Natural killer cell (primary cell): Measurements from ENCODE around the gene GATB. TPM values are rescaled to one million over a fixed set of nuclear protein-coding genes. Genes with fewer than 3 reads are reported as not detected.

ENCODE experiments used
- ATAC-seq, 3 donors: fragments of 150-1000 bp in 2 of 3; fragments of 200-7000 bp in 1 of 3; cut with Tn5 transposase; 1 replicate in 1 of 3; 2 replicates in 2 of 3; pipeline ENCODE4 v1.10.0; 2021; ENCODE audit warnings: mild to moderate bottlenecking in 2 of 3, moderate library complexity in 2 of 3
- DNase-seq, 2 donors: peaks; one replicate each; pipeline versions ENCODE4 v3.0.0 to v3.0.0-alpha.2; 2013 to 2021; ENCODE audit warnings: mixed read lengths in 1 of 2
- H3K27ac ChIP-seq: one replicate; pipeline ENCODE4 v1.5.1; 2013; ENCODE audit warnings: mild to moderate bottlenecking, low read length
- H3K27me3 ChIP-seq: one replicate; pipeline ENCODE4 v1.6.1; 2013; ENCODE audit warnings: low read length; ENCODE audit not compliant: control insufficient read depth, insufficient read depth
- H3K36me3 ChIP-seq: one replicate; pipeline ENCODE4 v1.6.1; 2013; ENCODE audit warnings: low read length; ENCODE audit not compliant: control insufficient read depth, insufficient read depth
- H3K4me1 ChIP-seq: one replicate; pipeline ENCODE4 v1.6.1; 2013; ENCODE audit warnings: low read length; ENCODE audit not compliant: control insufficient read depth, insufficient read depth
- H3K4me3 ChIP-seq: one replicate; pipeline ENCODE4 v1.5.1; 2013; ENCODE audit warnings: low read length
- H3K9me3 ChIP-seq: one replicate; pipeline ENCODE4 v1.6.1; 2013; ENCODE audit warnings: low read length; ENCODE audit not compliant: control insufficient read depth, insufficient read depth
- H3K27ac Mint-ChIP-seq, 2 donors: one replicate each; pipeline ENCODE4 v1.8.0; 2022; ENCODE audit warnings: mild to moderate bottlenecking in 2 of 2, mixed read lengths in 2 of 2, moderate library complexity in 1 of 2
- H3K27me3 Mint-ChIP-seq, 2 donors: one replicate each; pipeline ENCODE4 v1.8.0; 2022; ENCODE audit warnings: low read depth in 2 of 2, mixed read lengths in 2 of 2
- H3K36me3 Mint-ChIP-seq: one replicate; pipeline ENCODE4 v1.8.0; 2022; ENCODE audit warnings: mixed read lengths
- H3K4me1 Mint-ChIP-seq, 2 donors: one replicate each; pipeline ENCODE4 v1.8.0; 2022; ENCODE audit warnings: mixed read lengths in 2 of 2
- H3K4me3 Mint-ChIP-seq: one replicate; pipeline ENCODE4 v1.8.0; 2022; ENCODE audit warnings: mild to moderate bottlenecking, moderate library complexity, mixed read lengths
- H3K9me3 Mint-ChIP-seq, 2 donors: one replicate each; pipeline ENCODE4 v1.8.0; 2022; ENCODE audit warnings: mixed read lengths in 2 of 2
- WGBS: methylation state at CpG from one replicate; pipeline ENCODE4 v1.1.7; 2013; ENCODE audit warnings: missing lambda C conversion rate; ENCODE audit not compliant: insufficient coverage; 5-methylcytosine and 5-hydroxymethylcytosine counted together
- intact Hi-C: fragments of 100-400 bp; cut with micrococcal nuclease; formaldehyde crosslinking; loops from one replicate; pipeline ENCODE4 v1.14.2; 2022
- total RNA-seq, 4 donors: library from RNA; stranded (reverse); fragments of 120-200 nt in 1 of 4; gene quantifications; one replicate each; pipeline versions ENCODE4 v1.2.3 to v1.2.4, GENCODE V29; 2013 to 2022
- TF ChIP-seq, protein P1 (sequence below): fragments of 200-600 bp; IDR thresholded peaks from one replicate; pipeline ENCODE4 v1.8.0; 2022; ENCODE audit warnings: antibody characterized with exemption

Gene GATB
- total RNA-seq, 3 donors from 2014 or later (not counting 1 experiment from before 2014, with no cell fraction given): 5.6 to 7.2 (median 6.3) TPM

DNA sequence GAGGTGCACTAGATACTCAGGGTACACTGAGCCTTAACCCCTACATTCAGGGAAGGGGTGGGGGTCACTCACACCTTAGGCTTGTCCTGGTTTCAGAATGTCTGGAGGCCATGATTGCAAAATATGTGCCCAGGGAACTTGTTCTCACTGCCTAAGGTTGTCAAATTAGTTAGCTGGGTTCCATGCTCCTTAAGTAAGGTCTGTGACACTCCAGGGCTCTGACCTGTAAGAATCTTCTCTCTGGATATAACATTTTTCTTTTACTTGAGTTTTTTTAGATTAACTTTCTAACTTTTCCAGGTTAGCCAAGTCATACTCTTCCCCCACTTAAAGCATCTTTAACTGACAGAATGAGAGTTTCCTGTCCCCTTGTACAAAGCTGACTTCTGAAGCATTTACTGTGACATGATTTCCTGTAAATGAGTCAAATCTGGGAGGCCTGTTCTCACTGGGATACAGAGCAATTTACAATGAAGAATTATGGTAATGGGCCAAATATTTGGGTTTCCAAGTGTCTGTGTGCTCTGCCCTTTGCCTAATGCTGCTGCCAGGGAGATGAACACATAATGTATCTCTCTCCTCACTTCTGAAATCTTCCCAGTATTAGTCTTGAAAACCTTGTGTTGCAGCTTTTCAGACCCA, 101.7 kb downstream of the GATB start:
- Histone ChIP-seq H3K27ac (no peak overlapping the region), H3K9me3 (no peaks in the 10 kb centered on the region)

DNA sequence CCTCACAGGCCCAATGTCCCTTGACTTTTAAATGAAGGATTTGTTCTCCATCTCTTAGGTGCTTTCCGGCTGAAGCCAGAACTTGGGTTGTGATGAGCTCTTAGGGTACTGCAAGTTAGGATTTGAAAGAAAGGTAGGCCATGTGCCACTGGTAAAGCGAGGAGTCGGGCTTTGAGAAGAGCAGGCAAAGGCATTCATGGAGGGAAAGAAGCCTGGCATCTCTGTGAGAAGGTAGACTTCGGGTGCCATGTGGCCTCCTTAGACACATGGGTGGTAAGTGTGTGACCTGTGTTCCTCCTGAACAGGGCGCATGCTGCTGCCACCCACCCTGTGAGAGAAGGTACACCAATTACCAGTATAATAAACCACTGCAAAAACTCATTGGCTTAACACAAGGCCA, 102.9 kb downstream of the GATB start:
- H3K4me1 Mint-ChIP-seq: no peaks in the 10 kb centered on the region
- TF ChIP-seq, protein P1, sequence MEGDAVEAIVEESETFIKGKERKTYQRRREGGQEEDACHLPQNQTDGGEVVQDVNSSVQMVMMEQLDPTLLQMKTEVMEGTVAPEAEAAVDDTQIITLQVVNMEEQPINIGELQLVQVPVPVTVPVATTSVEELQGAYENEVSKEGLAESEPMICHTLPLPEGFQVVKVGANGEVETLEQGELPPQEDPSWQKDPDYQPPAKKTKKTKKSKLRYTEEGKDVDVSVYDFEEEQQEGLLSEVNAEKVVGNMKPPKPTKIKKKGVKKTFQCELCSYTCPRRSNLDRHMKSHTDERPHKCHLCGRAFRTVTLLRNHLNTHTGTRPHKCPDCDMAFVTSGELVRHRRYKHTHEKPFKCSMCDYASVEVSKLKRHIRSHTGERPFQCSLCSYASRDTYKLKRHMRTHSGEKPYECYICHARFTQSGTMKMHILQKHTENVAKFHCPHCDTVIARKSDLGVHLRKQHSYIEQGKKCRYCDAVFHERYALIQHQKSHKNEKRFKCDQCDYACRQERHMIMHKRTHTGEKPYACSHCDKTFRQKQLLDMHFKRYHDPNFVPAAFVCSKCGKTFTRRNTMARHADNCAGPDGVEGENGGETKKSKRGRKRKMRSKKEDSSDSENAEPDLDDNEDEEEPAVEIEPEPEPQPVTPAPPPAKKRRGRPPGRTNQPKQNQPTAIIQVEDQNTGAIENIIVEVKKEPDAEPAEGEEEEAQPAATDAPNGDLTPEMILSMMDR: no peak
- WGBS: 88% methylated on average over 4 of the region's 5 CpGs
- H3K4me3 Mint-ChIP-seq: no peak overlapping the region
- no peaks in the 10 kb centered on the region for H3K9me3 ChIP-seq
- intact Hi-C loops: no loop called here
- no peaks in the 10 kb centered on the region for H3K27me3 ChIP-seq
- no peak overlapping the region for H3K27ac ChIP-seq
- no peak overlapping the region for H3K27ac Mint-ChIP-seq
- no peaks in the 10 kb centered on the region for H3K36me3 Mint-ChIP-seq
- no peak overlapping the region for H3K4me3 ChIP-seq
- no peaks in the 10 kb centered on the region for H3K4me1 ChIP-seq
- H3K27me3 Mint-ChIP-seq: peaks cover 10 to 20% of the 10 kb centered on the region in 2 donors
- ATAC-seq: no peak
- no peaks in the 10 kb centered on the region for H3K9me3 Mint-ChIP-seq
- DNase-seq: no peak
- H3K36me3 ChIP-seq: no peaks in the 10 kb centered on the region

More for the DNA sequence above, 101.7 kb downstream of the GATB start:
- H3K36me3 ChIP-seq: no peaks in the 10 kb centered on the region
- intact Hi-C loops: no loop called here
- Mint-ChIP-seq H3K27ac (no peak overlapping the region), H3K9me3 (no peaks in the 10 kb centered on the region), H3K27me3 (peaks cover 7 to 20% of the 10 kb centered on the region in 2 donors), H3K36me3 (no peaks in the 10 kb centered on the region), H3K4me3 (no peak overlapping the region), H3K4me1 (no peaks in the 10 kb centered on the region)
- ATAC-seq (no peak), DNase-seq (peak in 1 of 2 donors; percentile 18)
- H3K4me1 ChIP-seq: no peaks in the 10 kb centered on the region
- no peak overlapping the region for H3K4me3 ChIP-seq
- TF ChIP-seq, protein P1: no peak
- H3K27me3 ChIP-seq: no peaks in the 10 kb centered on the region

DNA sequence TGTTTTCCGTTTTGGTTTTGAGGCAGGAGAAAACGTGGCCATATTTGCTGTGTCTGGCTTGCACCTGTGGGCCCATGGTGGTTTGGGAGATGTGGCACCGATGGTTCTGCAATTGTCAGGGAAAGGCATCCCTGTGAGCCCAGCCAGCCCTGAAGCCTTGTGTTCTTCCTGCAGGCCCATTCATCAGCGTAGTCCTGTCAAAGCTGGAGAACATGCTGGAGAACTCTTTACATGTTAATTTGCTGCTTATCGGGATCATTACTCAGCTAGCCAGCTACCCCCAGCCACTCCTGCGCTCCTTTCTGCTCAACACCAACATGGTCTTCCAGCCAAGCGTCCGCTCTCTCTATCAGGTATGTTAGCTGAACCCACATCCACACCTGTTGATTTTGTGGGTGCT, 104.7 kb downstream of the GATB start:
- H3K4me1 ChIP-seq: no peaks in the 10 kb centered on the region
- H3K27me3 ChIP-seq: no peaks in the 10 kb centered on the region
- H3K36me3 ChIP-seq: no peaks in the 10 kb centered on the region
- H3K4me3 ChIP-seq: no peak overlapping the region
- H3K9me3 Mint-ChIP-seq: no peaks in the 10 kb centered on the region
- DNase-seq (no peak), ATAC-seq (no peak)
- H3K9me3 ChIP-seq: no peaks in the 10 kb centered on the region
- no peak overlapping the region for H3K4me3 Mint-ChIP-seq
- H3K27ac ChIP-seq: no peak overlapping the region
- 83% methylated on average over 8 of the region's 8 CpGs for WGBS
- H3K27me3 Mint-ChIP-seq: peaks cover 10 to 18% of the 10 kb centered on the region in 2 donors
- no peak overlapping the region for H3K27ac Mint-ChIP-seq
- H3K4me1 Mint-ChIP-seq: no peaks in the 10 kb centered on the region
- intact Hi-C loops: no loop called here
- no peaks in the 10 kb centered on the region for H3K36me3 Mint-ChIP-seq
- TF ChIP-seq, protein P1: no peak

DNA sequence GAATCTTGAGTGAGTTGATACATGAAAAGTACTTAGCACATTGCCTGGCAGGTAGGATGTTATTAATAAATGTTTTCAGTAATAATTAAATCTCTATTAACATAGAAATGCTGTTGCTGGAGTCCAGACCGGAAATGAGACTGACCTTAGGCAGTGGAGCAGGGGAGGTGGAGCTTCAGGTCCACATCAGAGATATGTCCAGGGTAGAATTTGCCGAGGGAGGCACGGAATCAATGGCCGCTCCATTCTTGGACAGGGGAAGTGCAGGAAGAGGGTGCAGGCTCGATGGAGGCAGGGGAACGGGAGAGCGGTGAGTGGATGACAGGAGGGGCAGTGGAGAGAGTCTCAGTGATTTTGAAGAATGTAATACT, 107.3 kb downstream of the GATB start:
- no peaks in the 10 kb centered on the region for H3K9me3 ChIP-seq
- H3K4me1 ChIP-seq: no peaks in the 10 kb centered on the region
- TF ChIP-seq, protein P1: no peak
- Mint-ChIP-seq H3K4me3 (no peak overlapping the region), H3K4me1 (no peaks in the 10 kb centered on the region), H3K36me3 (no peaks in the 10 kb centered on the region), H3K9me3 (no peaks in the 10 kb centered on the region), H3K27ac (no peak overlapping the region), H3K27me3 (peaks cover 5 to 14% of the 10 kb centered on the region in 2 donors)
- no peak overlapping the region for H3K27ac ChIP-seq
- DNase-seq: no peak
- no peaks in the 10 kb centered on the region for H3K27me3 ChIP-seq
- no peaks in the 10 kb centered on the region for H3K36me3 ChIP-seq
- no peak overlapping the region for H3K4me3 ChIP-seq
- intact Hi-C loops: no loop called here
- WGBS: 95% methylated on average over 7 of the region's 7 CpGs
- no peak for ATAC-seq
